Osteoblast (primary cell): Measurements from ENCODE around the gene PCNP. TPM values are rescaled to one million over a fixed set of nuclear protein-coding genes. Genes with fewer than 3 reads are reported as not detected.

Source experiments
- DNase-seq: peaks from one replicate; pipeline ENCODE4 v3.0.0; 2011; ENCODE audit warnings: low spot score, mixed read lengths; ENCODE audit not compliant: insufficient read length; ENCODE audit errors: missing footprints
- H2AFZ ChIP-seq: 2 replicates; pipeline ENCODE4 v1.6.0; 2011; ENCODE audit warnings: mild to moderate bottlenecking, low read length
- H3K27ac ChIP-seq: 2 replicates; pipeline ENCODE4 v1.5.1; 2011; ENCODE audit warnings: mild to moderate bottlenecking, low read depth, low read length, moderate library complexity
- H3K27me3 ChIP-seq: 2 replicates; pipeline ENCODE4 v1.6.0; 2012; ENCODE audit warnings: mild to moderate bottlenecking, control low read depth, inconsistent platforms, low read length, moderate library complexity; ENCODE audit not compliant: insufficient read depth
- H3K36me3 ChIP-seq: 2 replicates; pipeline ENCODE4 v1.5.1; 2011; ENCODE audit warnings: mild to moderate bottlenecking, low read length, control low read depth, moderate library complexity; ENCODE audit not compliant: insufficient read depth
- H3K4me1 ChIP-seq: 2 replicates; pipeline ENCODE4 v1.5.1; 2011; ENCODE audit warnings: mild to moderate bottlenecking, low read length, control low read depth, moderate library complexity; ENCODE audit not compliant: insufficient read depth
- H3K4me2 ChIP-seq: 2 replicates; pipeline ENCODE4 v1.6.0; 2011; ENCODE audit warnings: mild to moderate bottlenecking, low read length; ENCODE audit not compliant: insufficient read depth
- H3K4me3 ChIP-seq: fragments of 200-600 bp; sonication (generic); 3 replicates; pipeline ENCODE4 v1.5.1; 2012; ENCODE audit warnings: mild to moderate bottlenecking, low read length, inconsistent platforms; ENCODE audit not compliant: insufficient read depth
- H3K79me2 ChIP-seq: 2 replicates; pipeline ENCODE4 v1.6.0; 2012; ENCODE audit warnings: mild to moderate bottlenecking, low read length, control low read depth, inconsistent platforms; ENCODE audit not compliant: insufficient read depth
- H3K9me3 ChIP-seq: 2 replicates; pipeline ENCODE4 v1.5.1; 2011; ENCODE audit warnings: low read depth, low read length, control low read depth
- H4K20me1 ChIP-seq: 2 replicates; pipeline ENCODE4 v1.6.0; 2012; ENCODE audit warnings: mild to moderate bottlenecking, low read length, control low read depth; ENCODE audit not compliant: insufficient read depth
- total RNA-seq: library from RNA; depleted of rRNA; stranded (reverse); fragments of >200 nt; gene quantifications from 2 replicates; pipeline ENCODE4 v1.2.3, GENCODE V29; 2012
- TF ChIP-seq, protein P1 (sequence below): IDR thresholded peaks from 2 replicates; pipeline ENCODE4 v1.5.1; 2011; ENCODE audit warnings: mild to moderate bottlenecking, low read depth, low read length, moderate library complexity; ENCODE audit errors: extremely low read depth

Gene PCNP
- total RNA-seq, result 92.6 and 93.4 TPM in 2 replicates

DNA sequence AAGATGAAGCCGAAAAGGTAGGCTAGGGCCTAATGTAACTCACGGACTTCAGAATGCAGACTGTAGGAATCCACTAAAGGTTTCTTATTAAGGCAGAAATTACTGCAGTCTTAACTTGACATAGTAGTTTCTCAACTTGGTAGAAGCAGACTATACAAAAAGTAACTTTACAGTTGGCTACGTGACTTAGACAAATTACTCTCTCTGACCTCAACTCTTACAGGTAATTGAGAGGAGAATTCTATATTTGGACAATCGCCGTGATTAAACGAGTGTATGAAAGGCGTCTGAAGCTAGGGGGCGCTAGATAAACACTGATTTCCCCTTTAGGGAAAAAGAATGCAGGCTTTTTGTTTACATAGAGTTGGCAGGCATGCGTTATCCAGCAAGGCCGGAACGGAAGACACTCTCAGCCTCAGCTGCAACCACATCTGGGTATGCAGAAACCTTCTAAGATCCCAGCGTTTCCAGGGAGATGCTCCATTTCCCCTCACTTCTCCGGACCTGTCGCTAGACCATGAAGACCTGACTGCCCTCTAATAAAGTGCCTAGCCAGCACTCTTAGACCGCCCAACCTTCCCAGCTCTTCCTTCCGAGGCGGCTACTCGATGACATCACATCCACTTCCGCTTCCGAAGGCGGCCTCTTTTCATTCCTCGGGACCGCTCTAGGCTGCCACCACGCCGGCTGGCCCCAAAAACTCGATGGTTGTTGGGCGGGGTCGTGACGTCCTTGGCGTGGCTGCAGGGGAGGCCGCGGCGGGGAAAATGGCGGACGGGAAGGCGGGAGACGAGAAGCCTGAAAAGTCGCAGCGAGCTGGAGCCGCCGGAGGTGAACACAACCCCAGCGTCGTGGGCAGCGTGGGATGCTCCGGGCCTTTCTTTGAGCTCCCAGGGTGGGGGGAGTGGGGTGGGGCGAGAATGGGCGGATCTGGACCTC lies at the start of gene PCNP:
TSS of gene PCNP (plus strand) at position 732 of the 939 bp plus-strand sequence. CDS start at position 768, 36 bp downstream.
- peak; percentile 94 for DNase-seq
- H2AFZ ChIP-seq, result peak within 1 kb of the TSS; percentile 99
- peaks cover 45% of the 10 kb centered on the region for H3K79me2 ChIP-seq
- H3K27me3 ChIP-seq, result no peaks in the 10 kb centered on the region
- peak within 1 kb of the TSS; percentile 98 for H3K4me3 ChIP-seq
- H4K20me1 ChIP-seq, result peaks cover 21% of the 10 kb centered on the region
- no peaks in the 10 kb centered on the region for H3K9me3 ChIP-seq
- H3K4me2 ChIP-seq, result peak within 1 kb of the TSS; percentile 77
- H3K27ac ChIP-seq, result peak within 1 kb of the TSS; percentile 96
- peaks cover 16% of the 10 kb centered on the region for H3K4me1 ChIP-seq
- TF ChIP-seq, protein P1, sequence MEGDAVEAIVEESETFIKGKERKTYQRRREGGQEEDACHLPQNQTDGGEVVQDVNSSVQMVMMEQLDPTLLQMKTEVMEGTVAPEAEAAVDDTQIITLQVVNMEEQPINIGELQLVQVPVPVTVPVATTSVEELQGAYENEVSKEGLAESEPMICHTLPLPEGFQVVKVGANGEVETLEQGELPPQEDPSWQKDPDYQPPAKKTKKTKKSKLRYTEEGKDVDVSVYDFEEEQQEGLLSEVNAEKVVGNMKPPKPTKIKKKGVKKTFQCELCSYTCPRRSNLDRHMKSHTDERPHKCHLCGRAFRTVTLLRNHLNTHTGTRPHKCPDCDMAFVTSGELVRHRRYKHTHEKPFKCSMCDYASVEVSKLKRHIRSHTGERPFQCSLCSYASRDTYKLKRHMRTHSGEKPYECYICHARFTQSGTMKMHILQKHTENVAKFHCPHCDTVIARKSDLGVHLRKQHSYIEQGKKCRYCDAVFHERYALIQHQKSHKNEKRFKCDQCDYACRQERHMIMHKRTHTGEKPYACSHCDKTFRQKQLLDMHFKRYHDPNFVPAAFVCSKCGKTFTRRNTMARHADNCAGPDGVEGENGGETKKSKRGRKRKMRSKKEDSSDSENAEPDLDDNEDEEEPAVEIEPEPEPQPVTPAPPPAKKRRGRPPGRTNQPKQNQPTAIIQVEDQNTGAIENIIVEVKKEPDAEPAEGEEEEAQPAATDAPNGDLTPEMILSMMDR, result peak; percentile 96
- peaks cover 8% of the 10 kb centered on the region for H3K36me3 ChIP-seq

DNA sequence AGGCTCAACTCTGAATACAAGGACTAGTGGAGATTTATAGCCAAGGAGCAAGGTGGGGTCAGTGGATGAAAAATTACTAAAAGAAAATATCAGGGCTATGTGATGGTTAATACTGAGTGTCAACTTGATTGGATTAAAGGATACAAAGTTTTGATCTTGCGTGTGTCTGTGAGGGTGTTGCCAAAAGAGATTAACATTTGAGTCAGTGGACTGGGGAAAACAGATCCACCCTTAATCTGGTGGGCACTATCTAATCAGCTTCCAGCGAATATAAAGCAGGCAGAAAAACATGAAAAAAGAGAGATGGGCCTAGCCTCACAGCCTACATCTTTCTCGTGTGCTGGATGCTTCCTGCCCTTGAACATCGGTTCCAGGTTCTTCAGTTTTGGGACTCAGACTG lies 46.5 kb upstream of the PCNP start:
- no peak for DNase-seq
- TF ChIP-seq, protein P1, result no peak
- Histone ChIP-seq H2AFZ (no peak overlapping the region), H3K9me3 (no peaks in the 10 kb centered on the region), H3K36me3 (no peaks in the 10 kb centered on the region), H4K20me1 (no peaks in the 10 kb centered on the region), H3K27me3 (peaks cover 4% of the 10 kb centered on the region), H3K4me1 (no peaks in the 10 kb centered on the region), H3K4me2 (no peak overlapping the region), H3K79me2 (no peaks in the 10 kb centered on the region), H3K4me3 (no peak overlapping the region), H3K27ac (no peak overlapping the region)

- no peaks in the 10 kb centered on the region for H3K79me2 ChIP-seq
- no peak overlapping the region for H2AFZ ChIP-seq
- no peaks in the 10 kb centered on the region for H3K36me3 ChIP-seq
- no peaks in the 10 kb centered on the region for H3K9me3 ChIP-seq
- H3K27ac ChIP-seq, result no peak overlapping the region
- no peak for DNase-seq
- H3K4me2 ChIP-seq, result no peak overlapping the region
- TF ChIP-seq, protein P1, result no peak
- no peak overlapping the region for H3K4me3 ChIP-seq
- no peaks in the 10 kb centered on the region for H4K20me1 ChIP-seq
- peaks cover under 1% of the 10 kb centered on the region for H3K27me3 ChIP-seq
- no peaks in the 10 kb centered on the region for H3K4me1 ChIP-seq
Measured at GRCh38 chr3:101527906-101528305, 46.1 kb upstream of the PCNP start.
